Heart right ventricle (tissue), 16 donors: ENCODE measurements around the gene ETV4. TPM values are rescaled to one million over a fixed set of nuclear protein-coding genes. Genes with fewer than 3 reads are reported as not detected.

ENCODE experiments used
- ATAC-seq, 8 donors: fragments of 200-7000 bp; cut with Tn5 transposase; one replicate each; pipeline ENCODE4 v1.9.1; 2020; ENCODE audit warnings: mild to moderate bottlenecking in 8 of 8, moderate library complexity in 8 of 8, moderate number of reproducible peaks in 1 of 8
- DNase-seq, 2 donors: peaks; one replicate each; pipeline ENCODE4 v3.0.0-alpha.2; 2020
- H3K27ac ChIP-seq, 10 donors: fragments of 200-600 bp; sonication (generic) in 2 of 10; one replicate each; pipeline versions ENCODE4 v1.5.0 to v1.8.0; 2020 to 2022; ENCODE audit warnings: mild to moderate bottlenecking in 3 of 10
- H3K27me3 ChIP-seq, 7 donors: fragments of 200-600 bp; one replicate each; pipeline ENCODE4 v1.8.0; 2021 to 2022; ENCODE audit warnings: mild to moderate bottlenecking in 2 of 7
- H3K36me3 ChIP-seq, 9 donors: fragments of 200-600 bp; sonication (generic) in 1 of 9; one replicate each; pipeline versions ENCODE4 v1.5.0 to v1.8.0; 2020 to 2022; ENCODE audit warnings: mild to moderate bottlenecking in 2 of 9
- H3K4me1 ChIP-seq, 9 donors: fragments of 200-600 bp; sonication (generic) in 1 of 9; one replicate each; pipeline versions ENCODE4 v1.5.0 to v1.8.0; 2020 to 2022; ENCODE audit warnings: mild to moderate bottlenecking in 4 of 9
- H3K4me3 ChIP-seq, 10 donors: fragments of 200-600 bp; sonication (generic) in 2 of 10; one replicate each; pipeline versions ENCODE4 v1.5.0 to v1.8.0; 2020 to 2022; ENCODE audit warnings: mild to moderate bottlenecking in 7 of 10, moderate library complexity in 2 of 10
- H3K9me3 ChIP-seq, 11 donors: fragments of 200-600 bp in 10 of 11; sonication (generic) in 2 of 11; one replicate each; pipeline versions ENCODE4 v1.5.0 to v1.8.0; 2013 to 2022; ENCODE audit warnings: mild to moderate bottlenecking in 2 of 11, control low read depth in 1 of 11, moderate library complexity in 1 of 11
- CTCF ChIP-seq, 9 donors: fragments of 200-600 bp; sonication (generic) in 2 of 9; IDR thresholded peaks; one replicate each; pipeline versions ENCODE4 v1.5.0 to v1.8.0; 2021 to 2022; ENCODE audit warnings: antibody characterized with exemption in 9 of 9, mild to moderate bottlenecking in 5 of 9, moderate library complexity in 1 of 9
- WGBS, 2 donors: extraction: QIAGEN DNeasy Blood & Tissue Kit; methylation state at CpG; one replicate each; pipeline ENCODE4 v1.1.7; 2013; ENCODE audit warnings: inconsistent platforms in 1 of 2; 5-methylcytosine and 5-hydroxymethylcytosine counted together
- intact Hi-C, 10 donors: fragments of 100-400 bp; cut with DNase I; formaldehyde crosslinking; loops; one replicate each; pipeline versions ENCODE4 v1.11.1 to v1.14.2; 2022
- polyA plus RNA-seq, 2 donors: library from polyadenylated mRNA; stranded (reverse); fragments of 200-250 nt; gene quantifications; one replicate each; pipeline ENCODE4 v1.2.3, GENCODE V29; 2013
- total RNA-seq, 10 donors: library from RNA; stranded (reverse); fragmentation: NEBNext Ultra II Directional in 3 of 10; extraction: Animal tissue kit (Norgen Biotek cat#: 25700) in 3 of 10; gene quantifications; one replicate each; pipeline versions ENCODE4 v1.2.1 to v1.2.4, GENCODE V29; 2021 to 2023
- donor health status: Arrhythmogenic right ventricular cardiomyopathy.
- donor health status: ischemic (EF 13 %, LVEDD 7.1; RV severe dilation, severe dysfunction).
- donor health status: healthy with polysubstance abuse.
- donor health status: DM: no; HTN: yes; CAD: no.
- donor health status: DM: no; HTN: no; CAD: no.
- donor health status: ischemic (EF 25% LVEDD 6.9; RV normal size, moderate dysfunction).
- donor health status: ischemic (EF 25% LVEDD 5.7; RV mildly dilated, moderate dysfunction).
- donor health status: healthy.
- donor health status: DM: yes; HTN: yes; CAD: no.
- donor health status: Ischemic cardiomyopathy.
- donor health status: ischemic (EF 35%, LVEDD 5.7; RV mildly dilated, moderate dysfunction).
- donor health status: nonischemic (EF 11% LVEDD 7.7; RV severe dilation, severe dysfunction).
- donor health status: DM: yes; HTN: yes; CAD: no.
- donor health status: PGD.
- donor health status: ischemic (EF 29% LVEDD 5.4; RV normal size, mild dysfunction).
- donor health status: nonischemic (EF 23%, LVEDD 6.1; RV moderate dilation, normal function).

The ETV4 gene
- total and polyA plus RNA-seq, 12 donors: 0.40 to 2.8 (median 0.76) TPM; not detected in 1

DNA sequence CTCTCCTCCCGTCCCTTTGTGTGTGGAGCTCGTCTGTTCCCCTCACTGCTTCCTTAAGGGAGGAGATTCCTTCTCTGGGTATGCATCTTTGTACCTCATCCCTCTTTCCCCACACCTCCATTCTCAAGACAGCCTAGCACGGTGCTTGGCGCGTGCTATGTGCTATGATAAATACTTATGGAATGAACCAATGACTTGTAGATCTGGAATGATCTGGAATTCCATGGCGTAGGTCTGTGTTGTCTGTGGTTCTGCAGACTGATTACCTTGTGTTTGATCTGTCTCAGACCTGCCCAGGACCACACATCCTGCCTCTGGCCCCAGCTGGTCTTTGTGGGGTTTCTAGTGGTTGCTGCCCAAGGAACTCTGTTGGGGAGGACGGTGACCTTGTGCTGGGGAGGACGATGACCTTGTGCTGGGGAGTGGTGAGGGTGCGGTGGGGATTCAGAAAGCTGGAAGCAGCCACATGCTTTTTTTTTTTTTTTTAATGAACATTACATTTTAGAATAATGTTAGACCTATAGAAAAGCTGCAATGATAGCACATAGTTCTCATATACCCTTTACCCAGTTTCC lies 33.5 kb upstream of the ETV4 start:
- H3K27ac ChIP-seq: peak overlapping the region in 7 of 10 donors; percentile 63 to 86 (median 70)
- H3K4me3 ChIP-seq: no peak overlapping the region
- no peaks in the 10 kb centered on the region for H3K36me3 ChIP-seq
- intact Hi-C loops: loop anchor here in 9 of 10 donors (5.0 to 10.0 kb wide), 4 partner anchors 62 to 185 kb away; partner anchors contain the start of gene SOST (in 1 of the 9)
- ATAC-seq (no peak), DNase-seq (no peak)
- no peaks in the 10 kb centered on the region for H3K9me3 ChIP-seq
- H3K4me1 ChIP-seq: peaks cover 14 to 65% (median 34%) of the 10 kb centered on the region in 9 donors
- TF ChIP-seq CTCF (IDR thresholded peaks at IDR 0.05): no peak
- H3K27me3 ChIP-seq: no peaks in the 10 kb centered on the region
- WGBS, 2 donors: 77 to 78% methylated on average over 9 of the region's 9 CpGs

- H3K27me3 ChIP-seq: no peaks in the 10 kb centered on the region
- ATAC-seq (peak; percentile 15 to 72 (median 42)), DNase-seq (no peak)
- H3K4me3 ChIP-seq: no peak overlapping the region
- TF ChIP-seq CTCF (IDR thresholded peaks at IDR 0.05): no peak
- H3K27ac ChIP-seq: peak overlapping the region in 9 of 10 donors; percentile 30 to 86 (median 69)
- no peaks in the 10 kb centered on the region for H3K36me3 ChIP-seq
- H3K9me3 ChIP-seq: no peaks in the 10 kb centered on the region
- peaks cover 14 to 65% (median 34%) of the 10 kb centered on the region in 9 donors for H3K4me1 ChIP-seq
- 43 to 53% methylated on average over 13 of the region's 13 CpGs for WGBS, 2 donors
- intact Hi-C loops: loop anchor here in 9 of 10 donors (5.0 to 10.0 kb wide), 4 partner anchors 62 to 186 kb away; partner anchors contain the start of gene SOST (in 1 of the 9)
Measured at GRCh38 chr17:43578699-43579565, 32.8 kb upstream of the ETV4 start.

DNA sequence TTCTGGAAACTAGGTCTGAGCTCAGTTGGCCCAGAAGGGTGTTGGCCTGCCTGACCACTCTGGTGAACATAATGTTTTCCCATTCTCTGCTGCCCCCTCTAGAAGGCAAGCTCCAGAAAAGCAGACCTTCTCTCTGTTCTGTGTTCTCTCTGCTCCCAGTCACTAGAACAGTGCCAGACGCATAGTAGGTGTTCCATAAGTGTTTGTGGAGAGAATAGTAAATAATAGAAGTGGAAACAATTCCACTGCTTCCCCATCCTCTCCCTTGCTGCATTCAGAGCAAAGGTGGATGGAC lies 32.2 kb upstream of the ETV4 start:
- no peak overlapping the region for H3K4me3 ChIP-seq
- intact Hi-C loops: loop anchor here in 9 of 10 donors (5.0 to 10.0 kb wide), 4 partner anchors 61 to 186 kb away; partner anchors contain the start of gene SOST (in 1 of the 9)
- no peak for DNase-seq
- H3K27me3 ChIP-seq: no peaks in the 10 kb centered on the region
- no peaks in the 10 kb centered on the region for H3K9me3 ChIP-seq
- peak overlapping the region in 9 of 10 donors; percentile 43 to 86 (median 69) for H3K27ac ChIP-seq
- ATAC-seq: peak in 5 of 8 donors; percentile 5 to 17 (median 8)
- H3K4me1 ChIP-seq: peaks cover 14 to 65% (median 34%) of the 10 kb centered on the region in 9 donors
- 65 to 82% methylated on average over 1 of the region's 1 CpG for WGBS, 2 donors
- H3K36me3 ChIP-seq: no peaks in the 10 kb centered on the region
- no peak for TF ChIP-seq CTCF (IDR thresholded peaks at IDR 0.05)

DNA sequence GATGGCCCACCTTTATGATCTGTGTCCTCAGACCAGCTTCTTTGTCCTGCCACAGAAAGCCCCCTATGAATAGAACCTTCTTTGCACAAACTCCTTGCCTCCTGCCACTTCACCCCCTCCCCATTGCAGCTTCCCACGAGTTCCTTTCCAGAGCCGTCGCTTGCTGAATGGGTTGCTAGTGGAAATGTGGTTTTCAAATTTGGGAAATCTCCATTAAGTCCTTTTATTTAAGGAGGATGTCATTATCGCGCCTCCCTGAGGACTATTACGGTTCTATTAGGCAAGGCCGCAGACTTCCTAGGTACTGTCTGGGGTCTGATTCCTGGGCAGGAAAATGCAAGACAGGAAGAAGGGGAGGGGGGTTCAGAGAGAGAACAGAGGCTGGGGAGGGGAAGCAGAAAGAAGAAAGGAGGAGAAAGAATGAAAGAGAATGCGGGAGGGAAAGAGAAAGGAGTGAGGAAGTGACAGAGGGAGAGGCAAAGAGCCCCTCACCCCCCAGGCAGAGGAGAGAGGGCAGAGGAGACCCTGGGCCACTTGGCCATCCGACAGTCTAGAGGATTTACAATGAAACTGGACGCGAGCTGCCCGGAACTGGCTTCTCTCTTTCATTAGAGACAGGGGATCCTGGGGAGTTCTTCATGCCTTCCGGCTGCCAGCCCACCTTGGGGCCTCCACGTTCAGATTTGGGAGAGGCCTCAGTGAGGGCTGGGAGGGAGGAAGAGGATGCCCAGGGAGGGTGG lies 31.7 kb upstream of the ETV4 start:
- DNase-seq (no peak), ATAC-seq (peak in 4 of 8 donors; percentile 3 to 30 (median 20))
- WGBS, 2 donors: 65 to 68% methylated on average over 14 of the region's 14 CpGs
- intact Hi-C loops: loop anchor here (1.0 to 10.0 kb wide), 9 partner anchors 61 to 187 kb away; partner anchors contain the start of gene SOST (in 1 of the 10)
- H3K4me3 ChIP-seq: no peak overlapping the region
- no peaks in the 10 kb centered on the region for H3K36me3 ChIP-seq
- peak overlapping the region in 9 of 10 donors; percentile 43 to 86 (median 69) for H3K27ac ChIP-seq
- H3K9me3 ChIP-seq: no peaks in the 10 kb centered on the region
- no peaks in the 10 kb centered on the region for H3K27me3 ChIP-seq
- peaks cover 14 to 65% (median 34%) of the 10 kb centered on the region in 9 donors for H3K4me1 ChIP-seq
- no peak for TF ChIP-seq CTCF (IDR thresholded peaks at IDR 0.05)
